ENCODE data around the gene HVCN1. TPM values are rescaled to one million over a fixed set of nuclear protein-coding genes. Genes with fewer than 3 reads are reported as not detected.
"Not testable (repeated sequence)": the region's sequence is repeated elsewhere in the genome, so short reads cannot be mapped to it uniquely, and the experiment has no call there.

The HVCN1 gene
- polyA plus RNA-seq (2011; rRNA removed) (1.1 TPM in 2 replicates), polyA plus RNA-seq (2017; fragmentation: RNase III; extraction: RNeasy Plus Mini Kit Qiagen cat#74134 plus additional on column Dnase treatment) (0.20 to 0.46 TPM (median 0.34 TPM) in 3 replicates), polyA minus RNA-seq (2011; rRNA and poly(A)+ RNA removed) (0.62 and 0.73 TPM in 2 replicates)
- 0.69 and 0.71 TPM in 2 replicates for polyA plus RNA-seq (2012; cell fraction: cytosol; rRNA removed)
- polyA plus RNA-seq (2012; cell fraction: nucleus; rRNA removed) = 0.40 and 1.2 TPM in 2 replicates

GRCh38 chr12:110688446-110689280 is at the start of gene HVCN1:
Gene HVCN1 (minus strand): TSS chr12:110689115. CDS start chr12:110683245, 5,870 bp downstream.
- peak within 1 kb of the TSS; percentile 98 for H3K4me2 ChIP-seq
- H3K4me1 ChIP-seq = 0 out of 3 replicates have a peak, but pooled peaks cover 4% of the 10 kb centered on the region
- WGBS (ENCODE audit: missing lambda C conversion rate) = 45% methylated on average over 12 of the region's 64 CpGs
- peak within 1 kb of the TSS; percentile 26 to 77; a peak in 4 of 6 replicates for H3K27ac ChIP-seq
- FAIRE-seq (no peak), ATAC-seq (peak; percentile 77 to 78; a peak in 5 of 6 replicates), DNase-seq (ENCODE audit: low read depth in 1 of 2, low spot score in 1 of 2) (no peak)
- ChIA-PET CTCF (no interaction called here), POLR2A (no interaction called here)
- H3K9me3 ChIP-seq = no peaks in the 10 kb centered on the region
- peak within 1 kb of the TSS; percentile 49 for H3K4me3 ChIP-seq
- TF ChIP-seq FOSL2 (IDR thresholded peaks at IDR 0.05) = no peak
- TF ChIP-seq FOSL2 (CRISPR knock-in tag; IDR thresholded peaks at IDR 0.05) = no peak
- TF ChIP-seq USF2 (IDR thresholded peaks at IDR 0.05) = no peak
- no peak for TF ChIP-seq TP53 (CRISPR knock-in tag; IDR thresholded peaks at IDR 0.05)
- TF ChIP-seq KDM5A (IDR thresholded peaks at IDR 0.05) = no peak

GRCh38 chr12:110737532-110737931 is 48.6 kb upstream of the HVCN1 start:
- FAIRE-seq = no peak
- no peak for TF ChIP-seq NPAS2 (CRISPR knock-in tag; IDR thresholded peaks at IDR 0.05; ENCODE audit: borderline replicate concordance)
- no peak for ATAC-seq
- Histone ChIP-seq H3K4me1 (peaks cover 55% of the 10 kb centered on the region), H3K9me3 (no peaks in the 10 kb centered on the region), H3K4me3 (no peak overlapping the region), H3K4me2 (no peak overlapping the region), H3K27ac (no peak overlapping the region)
- 72% methylated on average over 3 of the region's 3 CpGs for WGBS (ENCODE audit: missing lambda C conversion rate)
- no peak for DNase-seq (ENCODE audit: low read depth in 1 of 2, low spot score in 1 of 2)
- ChIA-PET CTCF (interaction anchor here (0.6 to 1.3 kb wide), 3 partner anchors 16 to 420 kb away, joined by 3 to 4 read pairs (median 3); no protein-coding TSS in a partner anchor), POLR2A (no interaction called here)

- DNase-seq (ENCODE audit: low read depth in 1 of 2, low spot score in 1 of 2); H3K27ac ChIP-seq; H3K4me2 ChIP-seq; H3K4me3 ChIP-seq; H3K9me3 ChIP-seq; POLR2A ChIA-PET; ATAC-seq; FAIRE-seq: not testable (repeated sequence)
- CTCF ChIA-PET = interaction anchor here (0.6 to 1.3 kb wide), 3 partner anchors 16 to 419 kb away, joined by 3 to 4 read pairs (median 3); no protein-coding TSS in a partner anchor
- peaks cover 56% of the 10 kb centered on the region for H3K4me1 ChIP-seq
- WGBS (ENCODE audit: missing lambda C conversion rate) = 88% methylated on average over 5 of the region's 5 CpGs
Observed at GRCh38 chr12:110737016-110737415, 48.1 kb upstream of the HVCN1 start.

GRCh38 chr12:110733900-110734299 is 45.0 kb upstream of the HVCN1 start:
- ChIA-PET POLR2A (no interaction called here), CTCF (interaction anchor here (1.1 kb wide), 1 partner anchor 31 kb away, joined by 3 read pairs; no protein-coding TSS in a partner anchor)
- H3K4me2 ChIP-seq = peak overlapping the region; percentile 48; the same call in 2 of the 3 replicates
- no peak overlapping the region for H3K27ac ChIP-seq
- 43% methylated on average over 1 of the region's 1 CpG for WGBS (ENCODE audit: missing lambda C conversion rate)
- peaks cover 33% of the 10 kb centered on the region for H3K4me1 ChIP-seq
- FAIRE-seq (no peak), DNase-seq (ENCODE audit: low read depth in 1 of 2, low spot score in 1 of 2) (no peak), ATAC-seq (peak in 1 of 2 experiments; percentile 47; a peak in 2 of 6 replicates)
- no peaks in the 10 kb centered on the region for H3K9me3 ChIP-seq
- TF ChIP-seq KDM5A (IDR thresholded peaks at IDR 0.05) (no peak), ELK1 (IDR thresholded peaks at IDR 0.05; ENCODE audit: low read depth, low read length) (no peak), CTCF (IDR thresholded peaks at IDR 0.05) (no peak), CBX2 (IDR thresholded peaks at IDR 0.05; ENCODE audit: borderline replicate concordance, low read depth) (no peak), EHMT2 (IDR thresholded peaks at IDR 0.05; ENCODE audit: low read depth) (no peak), EHF (CRISPR knock-in tag; IDR thresholded peaks at IDR 0.05) (no peak), RCOR1 (IDR thresholded peaks at IDR 0.05; ENCODE audit: low read depth, low read length) (no peak), JUNB (IDR thresholded peaks at IDR 0.05) (no peak), FOSL2 (IDR thresholded peaks at IDR 0.05) (no peak), FOSL2 (CRISPR knock-in tag; IDR thresholded peaks at IDR 0.05) (no peak), ZFP36 (IDR thresholded peaks at IDR 0.05; ENCODE audit: borderline replicate concordance, partially characterized antibody) (no peak), PBX3 (IDR thresholded peaks at IDR 0.05) (no peak), JUN (IDR thresholded peaks at IDR 0.05) (no peak), RNF2 (IDR thresholded peaks at IDR 0.05; ENCODE audit: borderline replicate concordance, low read depth) (no peak)
- H3K4me3 ChIP-seq = no peak overlapping the region
